RWPE2 (cell line): ENCODE measurements around the gene EGFR.

Source experiments
- ATAC-seq: fragments of 200-7000 bp; cut with Tn5 transposase; 3 replicates; pipeline ENCODE4 v1.9.1; 2021; ENCODE audit warnings: low read depth
- DNase-seq: peaks from one replicate; pipeline ENCODE4 v3.0.0-alpha.2; 2020; ENCODE audit warnings: low spot score
- H3K27ac ChIP-seq: fragments of 450-650 bp; 2 replicates; pipeline ENCODE4 v1.5.1; 2017; ENCODE audit warnings: mild to moderate bottlenecking; ENCODE audit not compliant: poor library complexity, severe bottlenecking
- H3K27me3 ChIP-seq: fragments of 250-450 bp; sonication (Bioruptor Pico); 2 replicates; pipeline ENCODE4 v1.5.1; 2021; ENCODE audit warnings: mild to moderate bottlenecking, moderate library complexity; ENCODE audit not compliant: insufficient read depth, poor library complexity, severe bottlenecking
- H3K36me3 ChIP-seq: fragments of 250-450 bp; sonication (Bioruptor Pico); 2 replicates; pipeline ENCODE4 v1.5.1; 2020; ENCODE audit warnings: low read depth, mild to moderate bottlenecking, moderate library complexity
- H3K4me1 ChIP-seq: fragments of 250-450 bp; sonication (Bioruptor Pico); 2 replicates; pipeline ENCODE4 v1.5.1; 2021; ENCODE audit warnings: mild to moderate bottlenecking, moderate library complexity; ENCODE audit not compliant: insufficient read depth, poor library complexity, severe bottlenecking
- H3K4me3 ChIP-seq: fragments of 250-450 bp; sonication (Bioruptor Pico); 2 replicates; pipeline ENCODE4 v1.5.1; 2021; ENCODE audit warnings: mild to moderate bottlenecking, moderate library complexity; ENCODE audit not compliant: severe bottlenecking
- H3K9me3 ChIP-seq: fragments of 250-450 bp; sonication (Bioruptor Pico); 2 replicates; pipeline ENCODE4 v1.5.1; 2021; ENCODE audit warnings: mild to moderate bottlenecking, moderate library complexity; ENCODE audit not compliant: severe bottlenecking
- CTCF ChIP-seq: fragments of 450-650 bp; IDR thresholded peaks from one replicate; pipeline ENCODE4 v1.5.1; 2017; ENCODE audit warnings: mild to moderate bottlenecking, moderate library complexity; ENCODE audit not compliant: poor library complexity, severe bottlenecking

Gene EGFR

DNA sequence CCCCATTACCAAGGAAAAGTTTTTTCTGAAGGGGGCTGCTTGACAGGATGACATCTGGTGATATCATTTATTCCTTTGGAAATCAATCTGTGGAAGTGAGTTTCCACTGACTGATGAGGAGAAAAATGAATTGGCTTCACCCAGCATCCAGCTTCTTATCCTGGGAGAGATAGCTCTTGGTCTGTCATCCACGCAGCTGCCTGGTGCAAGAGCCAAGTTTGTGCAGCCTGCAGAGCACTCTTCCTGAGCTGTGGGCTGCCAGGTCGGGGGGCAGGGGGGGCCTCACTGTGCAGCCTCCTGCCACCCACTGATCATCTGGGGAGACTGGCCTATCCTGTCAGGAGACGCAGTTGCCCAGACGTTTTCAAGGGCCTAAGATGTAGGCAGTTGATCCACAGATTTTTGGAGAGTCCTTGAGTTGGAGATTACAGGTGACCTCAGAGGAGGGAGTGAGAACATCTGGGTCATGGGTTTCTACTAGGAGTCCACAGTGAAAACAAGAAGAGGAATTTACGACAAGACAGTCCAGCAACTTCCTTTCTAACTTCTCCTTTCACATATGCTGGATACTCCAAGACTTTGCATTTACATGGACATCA lies 75.4 kb downstream of the EGFR start:
- DNase-seq, result no peak
- no peak for TF ChIP-seq CTCF
- H3K36me3 ChIP-seq, result peaks cover 73% of the 10 kb centered on the region

GRCh38 chr7:55095672-55096071 lies 76.9 kb downstream of the EGFR start:
- no peak for TF ChIP-seq CTCF
- DNase-seq (no peak), ATAC-seq (no peak)
- Histone ChIP-seq H3K9me3 (no peaks in the 10 kb centered on the region), H3K4me3 (no peak overlapping the region), H3K4me1 (peaks cover 43% of the 10 kb centered on the region), H3K36me3 (peaks cover 73% of the 10 kb centered on the region), H3K27me3 (no peaks in the 10 kb centered on the region), H3K27ac (peak overlapping the region; percentile 61)

More for the DNA sequence above, 75.4 kb downstream of the EGFR start:
- no peak overlapping the region for H3K4me3 ChIP-seq
- H3K4me1 ChIP-seq, result peaks cover 29% of the 10 kb centered on the region
- peak overlapping the region; percentile 61 for H3K27ac ChIP-seq
- H3K27me3 ChIP-seq, result no peaks in the 10 kb centered on the region
- H3K9me3 ChIP-seq, result no peaks in the 10 kb centered on the region
- ATAC-seq, result no peak

- peak overlapping the region; percentile 76 for H3K27ac ChIP-seq
- DNase-seq, result no peak
- no peak for ATAC-seq
These were observed 77.5 kb downstream of the EGFR start for GRCh38 chr7:55096323-55096722.

DNA sequence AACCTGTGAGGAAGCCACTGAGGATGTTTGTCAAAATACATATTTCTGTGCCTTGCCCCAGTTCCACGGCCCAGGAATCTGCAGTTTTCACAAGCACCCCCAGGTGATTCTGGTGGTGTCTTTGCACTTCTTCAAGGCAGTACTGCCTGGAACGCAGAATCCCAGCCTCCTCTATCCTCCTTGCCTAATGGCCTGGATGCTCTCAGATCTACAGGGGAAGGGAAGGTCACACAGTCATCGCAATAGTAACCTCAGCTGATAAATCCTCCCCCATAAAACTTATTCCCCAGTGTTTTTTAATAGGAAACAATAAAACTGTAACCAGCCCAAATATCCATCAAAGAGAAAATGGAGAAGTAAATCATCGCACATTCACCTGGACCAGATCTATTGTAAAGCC lies 78.3 kb downstream of the EGFR start:
- no peaks in the 10 kb centered on the region for H3K27me3 ChIP-seq
- peaks cover 53% of the 10 kb centered on the region for H3K4me1 ChIP-seq
- H3K4me3 ChIP-seq, result no peak overlapping the region
- peaks cover 80% of the 10 kb centered on the region for H3K36me3 ChIP-seq
- no peaks in the 10 kb centered on the region for H3K9me3 ChIP-seq
- no peak for TF ChIP-seq CTCF
- DNase-seq, result no peak
- ATAC-seq, result no peak
- H3K27ac ChIP-seq, result peak overlapping the region; percentile 76

More at GRCh38 chr7:55096323-55096722, 77.5 kb downstream of the EGFR start:
- Histone ChIP-seq H3K9me3 (no peaks in the 10 kb centered on the region), H3K27me3 (no peaks in the 10 kb centered on the region), H3K4me1 (peaks cover 49% of the 10 kb centered on the region), H3K4me3 (no peak overlapping the region), H3K36me3 (peaks cover 79% of the 10 kb centered on the region)
- TF ChIP-seq CTCF, result no peak

- Histone ChIP-seq H3K27me3 (no peaks in the 10 kb centered on the region), H3K4me1 (peaks cover 69% of the 10 kb centered on the region), H3K36me3 (peaks cover 87% of the 10 kb centered on the region), H3K27ac (peak overlapping the region; percentile 76), H3K9me3 (no peaks in the 10 kb centered on the region), H3K4me3 (no peak overlapping the region)
- no peak for TF ChIP-seq CTCF
- DNase-seq (no peak), ATAC-seq (peak; percentile 33; the same call in 2 of the 3 replicates)
These were observed 80.4 kb downstream of the EGFR start for GRCh38 chr7:55099066-55099820.
